ENCODE data around the gene RASD2. TPM values are rescaled to one million over a fixed set of nuclear protein-coding genes. Genes with fewer than 3 reads are reported as not detected.

The RASD2 gene
- total RNA-seq, 1 donor from 2014 or later: 0.16 TPM

- FAIRE-seq: no peak
These were observed 51.9 kb downstream of the RASD2 start for GRCh38 chr22:35592418-35592967.

GRCh38 chr22:35593071-35593890 lies 52.6 kb downstream of the RASD2 start:
- no peak for DNase-seq (ENCODE audit: low read depth)
- Mint-ChIP-seq H3K27ac (ENCODE audit: unreplicated experiment) (no peak overlapping the region), H3K36me3 (ENCODE audit: low read depth, unreplicated experiment) (no peaks in the 10 kb centered on the region), H3K27me3 (ENCODE audit: low read depth, unreplicated experiment) (peaks cover 10% of the 10 kb centered on the region), H3K9me3 (ENCODE audit: unreplicated experiment) (no peaks in the 10 kb centered on the region), H3K4me1 (ENCODE audit: low read depth, unreplicated experiment) (peaks cover 12% of the 10 kb centered on the region), H3K4me3 (ENCODE audit: unreplicated experiment) (no peak overlapping the region)
- H3K79me2 ChIP-seq (ENCODE audit: insufficient read depth, low read length): no peaks in the 10 kb centered on the region
- no peak overlapping the region for H3K9ac ChIP-seq (ENCODE audit: low read length)
- FAIRE-seq: no peak
- H3K27ac ChIP-seq (ENCODE audit: low read depth, low read length): no peak overlapping the region
- no peak overlapping the region for H3K4me3 ChIP-seq (ENCODE audit: insufficient read depth, low read depth, low read length)
- peaks cover 12% of the 10 kb centered on the region for H3K4me1 ChIP-seq (ENCODE audit: insufficient read depth, low read length)
- no peak overlapping the region for H3K4me2 ChIP-seq (ENCODE audit: low read length)
- no peaks in the 10 kb centered on the region for H3K9me3 ChIP-seq (ENCODE audit: insufficient read depth, low read depth, low read length)
- H3K27me3 ChIP-seq (ENCODE audit: insufficient read depth, low read length): peaks cover 3% of the 10 kb centered on the region
- no peaks in the 10 kb centered on the region for H3K36me3 ChIP-seq (ENCODE audit: insufficient read depth, low read length)
- TF ChIP-seq CTCF (IDR thresholded peaks at IDR 0.05; ENCODE audit: insufficient read depth, low read depth, low read length) (no peak), EZH2 (IDR thresholded peaks at IDR 0.05; ENCODE audit: insufficient read depth, low read length) (no peak)
- H4K20me1 ChIP-seq (ENCODE audit: insufficient read depth, low read length): no peaks in the 10 kb centered on the region
- H2AFZ ChIP-seq (ENCODE audit: low read depth, low read length): no peak overlapping the region

More at GRCh38 chr22:35592418-35592967, 51.9 kb downstream of the RASD2 start:
- DNase-seq (ENCODE audit: low read depth): no peak
- Histone ChIP-seq H3K9ac (ENCODE audit: low read length) (no peak overlapping the region), H3K79me2 (ENCODE audit: insufficient read depth, low read length) (no peaks in the 10 kb centered on the region), H3K4me2 (ENCODE audit: low read length) (no peak overlapping the region), H3K27ac (ENCODE audit: low read depth, low read length) (no peak overlapping the region), H3K27me3 (ENCODE audit: insufficient read depth, low read length) (peaks cover 3% of the 10 kb centered on the region), H2AFZ (ENCODE audit: low read depth, low read length) (no peak overlapping the region), H3K4me3 (ENCODE audit: insufficient read depth, low read depth, low read length) (no peak overlapping the region), H3K36me3 (ENCODE audit: insufficient read depth, low read length) (no peaks in the 10 kb centered on the region), H3K9me3 (ENCODE audit: insufficient read depth, low read depth, low read length) (no peaks in the 10 kb centered on the region), H3K4me1 (ENCODE audit: insufficient read depth, low read length) (peaks cover 12% of the 10 kb centered on the region), H4K20me1 (ENCODE audit: insufficient read depth, low read length) (no peaks in the 10 kb centered on the region)
- H3K4me3 Mint-ChIP-seq (ENCODE audit: unreplicated experiment): no peak overlapping the region
- H3K27me3 Mint-ChIP-seq (ENCODE audit: low read depth, unreplicated experiment): peaks cover 7% of the 10 kb centered on the region
- H3K36me3 Mint-ChIP-seq (ENCODE audit: low read depth, unreplicated experiment): no peaks in the 10 kb centered on the region
- H3K27ac Mint-ChIP-seq (ENCODE audit: unreplicated experiment): peak overlapping the region; percentile 42
- peaks cover 12% of the 10 kb centered on the region for H3K4me1 Mint-ChIP-seq (ENCODE audit: low read depth, unreplicated experiment)
- no peaks in the 10 kb centered on the region for H3K9me3 Mint-ChIP-seq (ENCODE audit: unreplicated experiment)
- TF ChIP-seq EZH2 (IDR thresholded peaks at IDR 0.05; ENCODE audit: insufficient read depth, low read length) (no peak), CTCF (IDR thresholded peaks at IDR 0.05; ENCODE audit: insufficient read depth, low read depth, low read length) (no peak)

Data from astrocyte (in vitro differentiated cells and primary cell).